GM10266 (cell line): Measurements from ENCODE around the gene VIPR1.

Source experiments
- DNase-seq: peaks from one replicate; pipeline ENCODE4 v3.0.0; 2012; ENCODE audit errors: extremely low spot score
- TF ChIP-seq, protein P1 (sequence below): IDR thresholded peaks from 2 replicates; pipeline ENCODE4 v1.5.1; 2012; ENCODE audit warnings: mild to moderate bottlenecking, low read depth; ENCODE audit not compliant: control insufficient read depth, insufficient read depth; ENCODE audit errors: missing control alignments

Gene VIPR1

GRCh38 chr3:42489116-42489936 is 13.1 kb upstream of the VIPR1 start:
- TF ChIP-seq, protein P1, sequence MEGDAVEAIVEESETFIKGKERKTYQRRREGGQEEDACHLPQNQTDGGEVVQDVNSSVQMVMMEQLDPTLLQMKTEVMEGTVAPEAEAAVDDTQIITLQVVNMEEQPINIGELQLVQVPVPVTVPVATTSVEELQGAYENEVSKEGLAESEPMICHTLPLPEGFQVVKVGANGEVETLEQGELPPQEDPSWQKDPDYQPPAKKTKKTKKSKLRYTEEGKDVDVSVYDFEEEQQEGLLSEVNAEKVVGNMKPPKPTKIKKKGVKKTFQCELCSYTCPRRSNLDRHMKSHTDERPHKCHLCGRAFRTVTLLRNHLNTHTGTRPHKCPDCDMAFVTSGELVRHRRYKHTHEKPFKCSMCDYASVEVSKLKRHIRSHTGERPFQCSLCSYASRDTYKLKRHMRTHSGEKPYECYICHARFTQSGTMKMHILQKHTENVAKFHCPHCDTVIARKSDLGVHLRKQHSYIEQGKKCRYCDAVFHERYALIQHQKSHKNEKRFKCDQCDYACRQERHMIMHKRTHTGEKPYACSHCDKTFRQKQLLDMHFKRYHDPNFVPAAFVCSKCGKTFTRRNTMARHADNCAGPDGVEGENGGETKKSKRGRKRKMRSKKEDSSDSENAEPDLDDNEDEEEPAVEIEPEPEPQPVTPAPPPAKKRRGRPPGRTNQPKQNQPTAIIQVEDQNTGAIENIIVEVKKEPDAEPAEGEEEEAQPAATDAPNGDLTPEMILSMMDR = no peak
- DNase-seq = no peak

DNA sequence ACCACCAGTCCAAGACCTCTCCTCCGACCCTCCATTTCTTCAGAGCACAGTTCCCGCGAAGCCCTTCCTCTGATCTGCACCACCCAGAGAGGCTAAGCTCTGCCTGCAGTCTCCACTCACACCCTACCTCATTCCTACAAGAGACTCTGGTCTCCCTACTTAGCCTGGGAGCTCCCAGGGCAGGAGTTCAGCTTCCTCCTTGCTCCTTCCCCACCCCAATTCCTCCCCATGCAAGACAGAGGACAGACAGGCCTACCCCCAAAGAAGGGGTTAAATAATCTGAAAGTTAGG is 12.6 kb upstream of the VIPR1 start:
- TF ChIP-seq, protein P1 = no peak
- no peak for DNase-seq

DNA sequence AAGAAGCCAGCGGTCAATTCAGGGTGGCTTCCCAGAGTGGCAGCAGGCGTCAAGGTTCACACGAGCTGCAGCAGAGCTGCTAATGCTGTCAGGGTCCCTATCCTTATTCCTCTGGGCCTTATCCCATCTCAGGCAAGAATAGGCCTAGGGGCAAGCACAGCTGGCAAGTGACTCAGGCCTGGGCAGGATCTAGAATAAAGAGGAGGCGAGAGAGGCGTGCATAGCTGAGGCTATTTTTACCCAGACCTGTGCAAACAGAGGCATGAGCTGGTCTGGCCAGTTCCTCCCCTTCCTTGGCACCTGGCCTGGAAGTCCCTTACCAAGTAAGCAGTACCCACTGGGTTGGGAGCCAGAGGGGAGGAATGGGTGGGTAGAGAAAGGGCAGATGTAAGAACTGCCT is 12.2 kb upstream of the VIPR1 start:
- no peak for DNase-seq
- TF ChIP-seq, protein P1 = no peak

DNA sequence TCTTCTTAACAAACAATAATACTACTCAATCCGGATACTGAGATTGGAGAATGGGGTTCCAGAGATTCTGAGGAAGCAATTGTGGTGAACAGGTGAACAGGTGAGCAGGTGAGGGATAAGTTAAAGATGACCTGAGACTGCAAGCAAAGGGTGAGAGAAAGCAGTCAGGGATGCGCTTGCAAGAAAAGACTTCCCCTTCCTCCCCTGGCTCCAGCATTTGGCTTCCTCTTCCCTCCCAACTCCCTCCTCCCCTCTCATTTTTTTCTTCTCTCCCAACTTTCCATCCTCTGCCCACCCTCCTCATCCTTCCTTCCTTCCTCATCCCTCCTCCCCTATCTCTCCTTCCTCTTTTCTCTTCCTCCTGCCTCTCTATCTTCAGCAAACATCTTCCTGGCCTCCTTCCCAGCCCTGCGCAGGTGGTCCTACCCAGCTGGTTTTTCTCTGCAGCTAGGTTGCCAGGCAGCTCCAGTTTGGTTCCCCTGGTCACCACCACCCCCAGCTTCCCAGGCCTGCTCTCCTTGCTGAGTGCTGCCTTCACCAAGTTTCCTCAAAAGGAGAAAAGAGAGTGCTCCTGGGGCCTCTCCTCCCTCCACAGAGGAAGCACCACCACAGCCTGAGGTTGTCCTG is 10.4 kb upstream of the VIPR1 start:
- TF ChIP-seq, protein P1 = no peak

GRCh38 chr3:42492508-42493080 is 9.8 kb upstream of the VIPR1 start:
- TF ChIP-seq, protein P1 = no peak
- DNase-seq = no peak

More for the DNA sequence above, 10.4 kb upstream of the VIPR1 start:
- DNase-seq = no peak

GRCh38 chr3:42493126-42493797 is 9.2 kb upstream of the VIPR1 start:
- no peak for DNase-seq
- TF ChIP-seq, protein P1 = no peak
